ENCODE measurements around the gene CD247. TPM values are rescaled to one million over a fixed set of nuclear protein-coding genes. Genes with fewer than 3 reads are reported as not detected.
A peak's percentile ranks its signal among the peaks of the same experiment; 100 is the strongest.

Gene CD247
- total and polyA plus RNA-seq, 9 of the 15 experiments (the other 6 are each of a cell fraction or from before 2014, with no cell fraction given): 0.08 to 0.42 (median 0.28) TPM; not detected in 5

DNA sequence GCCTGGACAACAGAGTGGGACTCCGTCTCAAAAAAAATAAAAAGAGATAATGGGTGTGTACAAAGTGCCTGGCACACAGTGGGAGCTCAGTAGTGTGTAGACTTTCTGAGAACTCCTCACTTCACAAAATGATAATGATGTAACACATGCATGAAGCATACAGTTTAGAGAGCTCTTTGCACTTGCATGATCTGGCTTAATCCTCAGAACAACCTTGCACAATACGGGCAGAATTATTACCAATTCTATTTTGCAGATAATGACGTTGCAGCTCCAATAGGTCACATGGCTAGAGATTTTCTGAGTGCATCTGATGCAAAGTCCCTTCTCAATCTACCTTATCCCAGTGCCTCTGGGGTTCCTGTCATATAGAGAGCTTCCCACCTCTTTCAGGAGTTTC, 71.4 kb downstream of the CD247 start:
- CTCF ChIA-PET (ENCODE audit: low intra/inter-chr PET ratio): no interaction called here
- no TSS peak for BruUV-seq (replicated peaks)
- in situ Hi-C loops (cut with MboI): loop anchor here (5.0 to 10.0 kb wide), 3 partner anchors 85 to 562 kb away; no protein-coding TSS in a partner anchor

More for the DNA sequence above, 71.4 kb downstream of the CD247 start:
- Histone ChIP-seq H3K9me3 (replicated peaks; ENCODE audit: control insufficient read depth, insufficient read depth, low read depth, low read length) (no peaks in the 10 kb centered on the region), H3K36me3 (ENCODE audit: control insufficient read depth, insufficient read depth, low read length) (no peaks in the 10 kb centered on the region), H3K4me2 (ENCODE audit: insufficient read depth, low read length) (no peak overlapping the region), H3K9me1 (ENCODE audit: control insufficient read depth, insufficient read depth, low read length) (peaks cover 4% of the 10 kb centered on the region), H4K20me1 (replicated peaks; ENCODE audit: control insufficient read depth, insufficient read depth, low read length) (no peaks in the 10 kb centered on the region), H3K27me3 (ENCODE audit: control insufficient read depth in 2 of 2, insufficient read depth in 2 of 2, low read length in 2 of 2) (peaks cover 11 to 19% of the 10 kb centered on the region in 2 experiments), H3K4me3 (no peak overlapping the region), H3K9ac (ENCODE audit: insufficient read depth in 1 of 2, low read depth in 2 of 2, low read length in 2 of 2) (no peak overlapping the region), H3K4me1 (replicated peaks in 1 of 2; ENCODE audit: control insufficient read depth in 2 of 2, insufficient read depth in 2 of 2, low read length in 2 of 2) (peaks cover 5 to 12% of the 10 kb centered on the region in 2 experiments; a peak in 4 of 5 replicates), H3K27ac (ENCODE audit: extremely low read depth, low read depth, low read length) (no peak overlapping the region), H3K79me2 (ENCODE audit: control insufficient read depth, insufficient read depth, low read length) (no peaks in the 10 kb centered on the region), H2AFZ (ENCODE audit: low read depth, low read length) (no peak overlapping the region)
- 12% methylated on average over 3 of the region's 3 CpGs for WGBS (ENCODE audit: insufficient coverage, low coverage, missing lambda C conversion rate)
- TF ChIP-seq, protein P1, sequence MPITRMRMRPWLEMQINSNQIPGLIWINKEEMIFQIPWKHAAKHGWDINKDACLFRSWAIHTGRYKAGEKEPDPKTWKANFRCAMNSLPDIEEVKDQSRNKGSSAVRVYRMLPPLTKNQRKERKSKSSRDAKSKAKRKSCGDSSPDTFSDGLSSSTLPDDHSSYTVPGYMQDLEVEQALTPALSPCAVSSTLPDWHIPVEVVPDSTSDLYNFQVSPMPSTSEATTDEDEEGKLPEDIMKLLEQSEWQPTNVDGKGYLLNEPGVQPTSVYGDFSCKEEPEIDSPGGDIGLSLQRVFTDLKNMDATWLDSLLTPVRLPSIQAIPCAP (CRISPR knock-in tag; IDR thresholded peaks at IDR 0.05; ENCODE audit: borderline replicate concordance): no peak
- TF ChIP-seq CEBPG (CRISPR knock-in tag; IDR thresholded peaks at IDR 0.05) (0 out of 2 replicates have a peak, but pooled peaks have one; percentile 8), CEBPG (tag; conservative IDR thresholded peaks at IDR 0.05 in 1 of 2, IDR thresholded peaks at IDR 0.05 in 1 of 2) (peak in 1 of 2 experiments; percentile 67; a peak in 3 of 4 replicates), CEBPB (tag; IDR thresholded peaks at IDR 0.05) (peak; percentile 66), RAD51 (IDR thresholded peaks at IDR 0.05; ENCODE audit: borderline replicate concordance, low read depth) (peak; percentile 21; the same call in 1 of the 2 replicates), KAT2B (IDR thresholded peaks at IDR 0.05; ENCODE audit: low read depth, low read length) (no peak), TCF3 (CRISPR knock-in tag; IDR thresholded peaks at IDR 0.05) (no peak), ZFP36 (IDR thresholded peaks at IDR 0.05; ENCODE audit: low read depth, low read length, partially characterized antibody) (peak; percentile 19)
- TF ChIP-seq, protein P2, sequence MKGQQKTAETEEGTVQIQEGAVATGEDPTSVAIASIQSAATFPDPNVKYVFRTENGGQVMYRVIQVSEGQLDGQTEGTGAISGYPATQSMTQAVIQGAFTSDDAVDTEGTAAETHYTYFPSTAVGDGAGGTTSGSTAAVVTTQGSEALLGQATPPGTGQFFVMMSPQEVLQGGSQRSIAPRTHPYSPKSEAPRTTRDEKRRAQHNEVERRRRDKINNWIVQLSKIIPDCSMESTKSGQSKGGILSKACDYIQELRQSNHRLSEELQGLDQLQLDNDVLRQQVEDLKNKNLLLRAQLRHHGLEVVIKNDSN (CRISPR knock-in tag; IDR thresholded peaks at IDR 0.05): 0 out of 2 replicates have a peak, but pooled peaks have one; percentile 25
- ATAC-seq: no peak
- no peak for DNase-seq (ENCODE audit: extremely low read depth in 1 of 4, low spot score in 3 of 4)
- intact Hi-C loops (cut with micrococcal nuclease): loop anchor here (10.0 kb wide), 1 partner anchor 238 kb away; no protein-coding TSS in a partner anchor
- POLR2A ChIA-PET: interaction anchor here (1.2 to 1.7 kb wide), 5 partner anchors 11 to 30 kb away, joined by 3 to 5 read pairs (median 4); no protein-coding TSS in a partner anchor
- FAIRE-seq: no peak
